Upper lobe of right lung (tissue), 1 donor: ENCODE results near the gene COPS6. TPM values are rescaled to one million over a fixed set of nuclear protein-coding genes. Genes with fewer than 3 reads are reported as not detected.

Experiments used
- ATAC-seq: fragments of 200-7000 bp; cut with Tn5 transposase; one replicate; pipeline ENCODE4 v1.9.1; 2020; ENCODE audit warnings: mild to moderate bottlenecking, moderate library complexity
- DNase-seq: peaks from one replicate; pipeline ENCODE4 v3.0.0-alpha.2; 2020
- H3K27ac ChIP-seq: fragments of 200-600 bp; one replicate; pipeline ENCODE4 v1.8.0; 2022
- H3K27me3 ChIP-seq: fragments of 200-600 bp; one replicate; pipeline ENCODE4 v1.8.0; 2022; ENCODE audit warnings: mild to moderate bottlenecking
- H3K36me3 ChIP-seq: fragments of 200-600 bp; one replicate; pipeline ENCODE4 v1.8.0; 2022
- H3K4me1 ChIP-seq: fragments of 200-600 bp; one replicate; pipeline ENCODE4 v1.8.0; 2022
- H3K4me3 ChIP-seq: fragments of 200-600 bp; one replicate; pipeline ENCODE4 v1.8.0; 2022; ENCODE audit warnings: mild to moderate bottlenecking
- H3K9me3 ChIP-seq: fragments of 200-600 bp; one replicate; pipeline ENCODE4 v1.8.0; 2022
- intact Hi-C: fragments of 100-400 bp; cut with DNase I; formaldehyde crosslinking; loops from one replicate; pipeline ENCODE4 v1.11.0; 2022
- total RNA-seq: library from RNA; stranded (reverse); fragmentation: NEBNext Ultra II Directional; extraction: Animal tissue kit (Norgen Biotek cat#: 25700); gene quantifications from one replicate; pipeline ENCODE4 v1.2.1, GENCODE V29; 2021
- TF ChIP-seq, protein P1 (sequence below): fragments of 200-600 bp; IDR thresholded peaks from one replicate; pipeline ENCODE4 v1.8.0; 2022; ENCODE audit warnings: antibody characterized with exemption
- donor health status: DM: no; HTN: yes; CAD: no; lungs with severe emphysema.

Gene COPS6
- total RNA-seq, 1 donor from 2014 or later = 69.5 TPM

DNA sequence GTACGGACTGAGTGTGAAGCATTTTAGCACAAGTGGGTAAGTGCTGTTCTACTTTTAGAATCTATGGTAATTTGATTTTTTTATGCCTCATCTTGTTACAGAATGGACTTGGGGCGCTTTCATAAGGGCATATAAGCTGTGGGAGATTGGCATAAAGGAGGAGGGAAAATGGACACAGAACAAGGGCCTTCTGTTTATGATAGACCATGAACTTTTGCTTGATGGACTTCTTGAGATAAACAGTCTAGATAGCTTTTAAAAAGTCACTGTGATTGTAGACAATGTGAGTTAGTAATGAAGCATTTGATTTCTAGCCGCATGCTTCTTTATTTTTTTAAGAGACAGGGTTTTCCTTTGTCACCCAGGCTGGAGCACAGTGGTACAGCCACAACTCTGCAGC lies 37.2 kb upstream of the COPS6 start:
- intact Hi-C loops = no loop called here
- H3K27ac ChIP-seq = no peak overlapping the region
- ATAC-seq = no peak
- DNase-seq = no peak
- no peaks in the 10 kb centered on the region for H3K36me3 ChIP-seq
- no peak overlapping the region for H3K4me3 ChIP-seq
- TF ChIP-seq, protein P1, sequence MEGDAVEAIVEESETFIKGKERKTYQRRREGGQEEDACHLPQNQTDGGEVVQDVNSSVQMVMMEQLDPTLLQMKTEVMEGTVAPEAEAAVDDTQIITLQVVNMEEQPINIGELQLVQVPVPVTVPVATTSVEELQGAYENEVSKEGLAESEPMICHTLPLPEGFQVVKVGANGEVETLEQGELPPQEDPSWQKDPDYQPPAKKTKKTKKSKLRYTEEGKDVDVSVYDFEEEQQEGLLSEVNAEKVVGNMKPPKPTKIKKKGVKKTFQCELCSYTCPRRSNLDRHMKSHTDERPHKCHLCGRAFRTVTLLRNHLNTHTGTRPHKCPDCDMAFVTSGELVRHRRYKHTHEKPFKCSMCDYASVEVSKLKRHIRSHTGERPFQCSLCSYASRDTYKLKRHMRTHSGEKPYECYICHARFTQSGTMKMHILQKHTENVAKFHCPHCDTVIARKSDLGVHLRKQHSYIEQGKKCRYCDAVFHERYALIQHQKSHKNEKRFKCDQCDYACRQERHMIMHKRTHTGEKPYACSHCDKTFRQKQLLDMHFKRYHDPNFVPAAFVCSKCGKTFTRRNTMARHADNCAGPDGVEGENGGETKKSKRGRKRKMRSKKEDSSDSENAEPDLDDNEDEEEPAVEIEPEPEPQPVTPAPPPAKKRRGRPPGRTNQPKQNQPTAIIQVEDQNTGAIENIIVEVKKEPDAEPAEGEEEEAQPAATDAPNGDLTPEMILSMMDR = no peak
- peaks cover 7% of the 10 kb centered on the region for H3K4me1 ChIP-seq
- H3K27me3 ChIP-seq = no peaks in the 10 kb centered on the region
- no peaks in the 10 kb centered on the region for H3K9me3 ChIP-seq

- TF ChIP-seq, protein P1 = peak; percentile 34
- no peaks in the 10 kb centered on the region for H3K9me3 ChIP-seq
- DNase-seq (no peak), ATAC-seq (peak; percentile 70)
- no peak overlapping the region for H3K4me3 ChIP-seq
- no peak overlapping the region for H3K27ac ChIP-seq
- H3K27me3 ChIP-seq = no peaks in the 10 kb centered on the region
- peaks cover 7% of the 10 kb centered on the region for H3K4me1 ChIP-seq
- intact Hi-C loops = no loop called here
- peaks cover 16% of the 10 kb centered on the region for H3K36me3 ChIP-seq
These were observed 35.6 kb upstream of the COPS6 start for GRCh38 chr7:100053215-100053614.

DNA sequence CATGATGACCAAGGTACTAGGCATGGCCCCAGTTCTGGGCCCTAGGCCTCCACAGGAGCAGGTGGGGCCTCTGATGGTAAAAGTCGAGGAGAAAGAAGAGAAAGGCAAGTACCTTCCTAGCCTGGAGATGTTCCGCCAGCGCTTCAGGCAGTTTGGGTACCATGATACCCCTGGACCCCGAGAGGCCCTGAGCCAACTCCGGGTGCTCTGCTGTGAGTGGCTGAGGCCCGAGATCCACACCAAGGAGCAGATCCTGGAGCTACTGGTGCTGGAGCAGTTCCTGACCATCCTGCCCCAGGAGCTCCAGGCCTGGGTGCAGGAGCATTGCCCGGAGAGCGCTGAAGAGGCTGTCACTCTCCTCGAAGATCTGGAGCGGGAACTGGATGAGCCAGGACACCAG lies 31.8 kb upstream of the COPS6 start:
- Histone ChIP-seq H3K4me1 (no peaks in the 10 kb centered on the region), H3K9me3 (no peaks in the 10 kb centered on the region), H3K27ac (no peak overlapping the region), H3K27me3 (no peaks in the 10 kb centered on the region), H3K4me3 (no peak overlapping the region), H3K36me3 (peaks cover 39% of the 10 kb centered on the region)
- TF ChIP-seq, protein P1 = no peak
- intact Hi-C loops = no loop called here
- ATAC-seq = no peak
- DNase-seq = no peak

GRCh38 chr7:100059251-100059739 lies 29.5 kb upstream of the COPS6 start:
- ATAC-seq (no peak), DNase-seq (no peak)
- H3K4me3 ChIP-seq = no peak overlapping the region
- TF ChIP-seq, protein P1 = no peak
- H3K27ac ChIP-seq = no peak overlapping the region
- H3K4me1 ChIP-seq = no peaks in the 10 kb centered on the region
- no peaks in the 10 kb centered on the region for H3K9me3 ChIP-seq
- intact Hi-C loops = no loop called here
- H3K27me3 ChIP-seq = no peaks in the 10 kb centered on the region
- H3K36me3 ChIP-seq = peaks cover 60% of the 10 kb centered on the region

DNA sequence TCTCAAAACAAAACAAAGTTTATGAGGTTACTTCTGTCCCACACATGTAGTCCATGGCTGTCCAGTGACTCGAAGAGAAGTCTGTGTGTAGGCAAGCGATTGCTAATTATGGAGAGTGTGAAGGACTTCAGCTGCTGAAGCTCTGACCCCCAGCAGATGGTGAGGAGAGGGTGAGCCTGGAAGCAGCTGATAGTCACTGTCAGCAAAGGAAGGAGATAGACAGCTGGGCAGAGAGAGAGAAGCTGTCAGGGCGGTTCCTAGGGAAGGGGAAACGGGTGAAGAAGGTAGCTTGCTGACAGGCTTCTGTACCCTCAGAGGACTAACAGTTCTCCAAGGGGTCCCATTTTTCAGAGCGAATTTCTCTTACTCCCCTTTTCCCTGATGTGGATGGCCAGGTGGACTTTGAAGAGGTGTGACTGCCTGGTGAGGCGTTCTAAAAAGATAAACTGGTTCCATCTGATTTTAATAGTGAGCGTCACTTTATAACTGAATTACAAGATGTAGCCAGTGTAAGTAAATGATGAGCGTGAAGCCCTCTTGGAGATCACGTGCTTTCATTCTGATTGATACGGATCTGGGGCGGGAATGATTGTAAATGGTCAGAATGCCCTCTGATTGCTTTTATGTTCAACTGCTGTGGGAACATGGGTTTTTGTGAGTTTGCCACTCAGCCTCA lies 27.1 kb upstream of the COPS6 start:
- DNase-seq (no peak), ATAC-seq (no peak)
- H3K4me1 ChIP-seq = peaks cover 6% of the 10 kb centered on the region
- H3K36me3 ChIP-seq = peaks cover 62% of the 10 kb centered on the region
- TF ChIP-seq, protein P1 = no peak
- intact Hi-C loops = no loop called here
- H3K4me3 ChIP-seq = no peak overlapping the region
- H3K27me3 ChIP-seq = no peaks in the 10 kb centered on the region
- H3K27ac ChIP-seq = no peak overlapping the region
- H3K9me3 ChIP-seq = no peaks in the 10 kb centered on the region
